K562 (cell line): ENCODE measurements around the gene TM4SF20. TPM values are rescaled to one million over a fixed set of nuclear protein-coding genes. Genes with fewer than 3 reads are reported as not detected.

Experiments used
- BRF1 ChIP-seq: IDR thresholded peaks from 3 replicates; pipeline ENCODE4 v1.6.1; 2011; ENCODE audit warnings: borderline replicate concordance, mild to moderate bottlenecking; ENCODE audit not compliant: insufficient read length; ENCODE audit errors: extremely low read depth
- CCNT2 ChIP-seq: IDR thresholded peaks from 2 replicates; pipeline ENCODE4 v1.6.1; 2011; ENCODE audit warnings: borderline replicate concordance, low read depth, mild to moderate bottlenecking, moderate library complexity, mixed read lengths, low read length; ENCODE audit not compliant: insufficient read length; ENCODE audit errors: extremely low read depth
- ESRRA ChIP-seq: fragments of 450-650 bp; IDR thresholded peaks from 2 replicates; pipeline ENCODE4 v1.6.1; 2014; ENCODE audit warnings: low read depth, mild to moderate bottlenecking, moderate library complexity, borderline replicate concordance
- GABPB1 ChIP-seq: sonication (generic); formaldehyde crosslinking; IDR thresholded peaks from 2 replicates; pipeline ENCODE4 v1.8.0; 2022; ENCODE audit warnings: mild to moderate bottlenecking, missing genetic modification reagents
- HEY1 ChIP-seq: fragments of 250-450 bp; sonication (Bioruptor Pico); IDR thresholded peaks from 2 replicates; pipeline ENCODE4 v1.5.0; 2020; ENCODE audit warnings: mild to moderate bottlenecking, moderate library complexity, borderline replicate concordance
- TCF3 ChIP-seq: sonication (generic); formaldehyde crosslinking; IDR thresholded peaks from 2 replicates; pipeline ENCODE4 v1.4.0; 2020; ENCODE audit warnings: mild to moderate bottlenecking, missing genetic modification reagents
- ZKSCAN3 ChIP-seq: fragments of 250-450 bp; sonication (Bioruptor Pico); IDR thresholded peaks from 2 replicates; pipeline ENCODE4 v1.4.0; 2020
- ZNF79 ChIP-seq: fragments of 250-450 bp; sonication (Bioruptor Pico); IDR thresholded peaks from 2 replicates; pipeline ENCODE4 v1.4.0; 2020; ENCODE audit warnings: low read depth, mild to moderate bottlenecking, moderate library complexity
- polyA plus RNA-seq, 8 experiments: library from polyadenylated mRNA; depleted of rRNA in 4 of 8; stranded (reverse) in 5 of 8; unstranded in 3 of 8; fragments of >200 nt; fragmentation: Nextera tagmentation in 2 of 8; fragmentation: Illumina TruSeq in 1 of 8; extraction: Ambion mirVana in 2 of 8; extraction: Trizol in 1 of 8; gene quantifications; 2 replicates each; pipeline versions ENCODE4 v1.2.1 to v1.2.3, GENCODE V29; 2011 to 2014; ENCODE audit warnings: inconsistent platforms in 1 of 8, missing spikeins in 1 of 8
- total RNA-seq, 7 experiments: library from RNA; depleted of rRNA in 6 of 7; stranded (reverse); fragments of >200 nt in 6 of 7; fragmentation: Illumina TruSeq in 2 of 7; extraction: Trizol in 2 of 7; gene quantifications; 2 replicates each; pipeline versions ENCODE4 v1.2.1 to v1.2.3, GENCODE V29; 2011 to 2021; ENCODE audit warnings: low replicate concordance in 1 of 7
- TF ChIP-seq, protein P1 (sequence below): sonication (generic); formaldehyde crosslinking; IDR thresholded peaks from 2 replicates; pipeline ENCODE4 v1.8.0; 2022; ENCODE audit warnings: mild to moderate bottlenecking, missing genetic modification reagents
- TF ChIP-seq, protein P2 (sequence below), 2 experiments: fragments of 450-650 bp; IDR thresholded peaks; 2 replicates each; pipeline ENCODE4 v1.6.1; 2016
- TF ChIP-seq, protein P3 (sequence below): fragments of 450-650 bp; IDR thresholded peaks from 2 replicates; pipeline ENCODE4 v1.6.1; 2016; ENCODE audit warnings: mild to moderate bottlenecking
- TF ChIP-seq, protein P4 (sequence below): fragments of 250-450 bp; sonication (Bioruptor Pico); IDR thresholded peaks from 2 replicates; pipeline ENCODE4 v1.8.0; 2021; ENCODE audit warnings: mild to moderate bottlenecking, moderate library complexity
- TF ChIP-seq, protein P5 (sequence below): fragments of 450-650 bp; IDR thresholded peaks from 2 replicates; pipeline ENCODE4 v1.6.1; 2017; ENCODE audit warnings: antibody characterized with exemption, mild to moderate bottlenecking
- TF ChIP-seq, protein P6 (sequence below): fragments of 250-450 bp; sonication (Bioruptor Pico); IDR thresholded peaks from 2 replicates; pipeline ENCODE4 v1.5.0; 2020; ENCODE audit warnings: mild to moderate bottlenecking

Gene TM4SF20
- total and polyA plus RNA-seq, 9 of the 15 experiments (the other 6 are each of a cell fraction or from before 2014, with no cell fraction given), result not detected

DNA sequence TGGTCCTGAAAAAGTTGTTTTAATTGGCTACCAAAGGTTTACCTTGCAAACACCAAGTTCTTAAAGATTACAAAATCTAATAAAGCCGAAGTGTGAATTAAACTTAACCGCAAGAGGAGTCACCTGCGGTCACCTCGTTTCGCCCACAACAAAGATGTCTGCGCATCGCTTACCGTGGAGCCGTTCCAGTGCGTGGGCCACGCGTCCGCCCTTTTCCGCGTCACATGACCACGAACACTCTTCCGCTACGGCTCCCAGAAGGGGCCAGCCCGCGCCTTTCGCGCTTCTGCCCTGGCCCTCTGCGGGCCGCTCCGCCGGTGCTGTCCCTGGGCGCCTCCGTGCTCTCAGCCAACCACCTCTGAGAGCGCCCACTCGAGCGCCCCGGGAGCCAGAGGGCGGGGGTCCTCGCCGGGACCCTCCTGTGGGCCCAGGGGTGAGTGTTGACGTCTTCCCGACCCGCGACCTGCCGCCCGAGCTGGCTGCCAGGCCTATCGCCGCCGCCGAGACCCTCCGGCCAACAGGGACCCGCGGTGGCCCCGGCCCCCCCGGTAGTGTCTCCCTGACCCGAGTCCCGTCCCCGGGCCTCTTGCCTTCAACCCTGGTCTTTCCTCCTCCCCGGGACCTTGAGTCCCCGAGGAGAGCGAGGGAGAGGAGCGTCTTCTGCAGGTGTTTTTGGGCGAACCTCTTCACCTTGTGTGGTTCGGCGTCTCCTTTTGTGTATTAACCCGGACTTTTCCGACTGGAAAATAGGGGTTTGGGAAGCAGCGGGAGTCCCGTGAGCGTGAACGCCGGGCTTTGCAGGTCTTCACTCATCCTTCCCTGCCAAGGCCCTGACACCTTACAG, 53.9 kb downstream of the TM4SF20 start, which contains the start of gene MFF (continued):
- TF ChIP-seq, protein P1, sequence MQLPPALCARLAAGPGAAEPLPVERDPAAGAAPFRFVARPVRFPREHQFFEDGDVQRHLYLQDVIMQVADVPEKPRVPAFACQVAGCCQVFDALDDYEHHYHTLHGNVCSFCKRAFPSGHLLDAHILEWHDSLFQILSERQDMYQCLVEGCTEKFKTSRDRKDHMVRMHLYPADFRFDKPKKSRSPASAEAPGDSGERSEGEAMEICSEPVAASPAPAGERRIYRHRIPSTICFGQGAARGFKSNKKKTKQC, result peak; percentile 97
- TF ChIP-seq GABPB1 (peak; percentile 81), ZNF79 (CRISPR knock-in tag) (no peak), HEY1 (no peak), ZKSCAN3 (CRISPR knock-in tag) (no peak), CCNT2 (no peak), BRF1 (no peak), TCF3 (no peak), ESRRA (peak; percentile 94; the same call in 1 of the 2 replicates)
- TF ChIP-seq, protein P2, sequence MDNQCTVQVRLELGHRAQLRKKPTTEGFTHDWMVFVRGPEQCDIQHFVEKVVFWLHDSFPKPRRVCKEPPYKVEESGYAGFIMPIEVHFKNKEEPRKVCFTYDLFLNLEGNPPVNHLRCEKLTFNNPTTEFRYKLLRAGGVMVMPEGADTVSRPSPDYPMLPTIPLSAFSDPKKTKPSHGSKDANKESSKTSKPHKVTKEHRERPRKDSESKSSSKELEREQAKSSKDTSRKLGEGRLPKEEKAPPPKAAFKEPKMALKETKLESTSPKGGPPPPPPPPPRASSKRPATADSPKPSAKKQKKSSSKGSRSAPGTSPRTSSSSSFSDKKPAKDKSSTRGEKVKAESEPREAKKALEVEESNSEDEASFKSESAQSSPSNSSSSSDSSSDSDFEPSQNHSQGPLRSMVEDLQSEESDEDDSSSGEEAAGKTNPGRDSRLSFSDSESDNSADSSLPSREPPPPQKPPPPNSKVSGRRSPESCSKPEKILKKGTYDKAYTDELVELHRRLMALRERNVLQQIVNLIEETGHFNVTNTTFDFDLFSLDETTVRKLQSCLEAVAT (IDR thresholded peaks at IDR 0.05), result peak in 1 of 2 experiments; percentile 83; a peak in 2 of 4 replicates
- TF ChIP-seq, protein P3, sequence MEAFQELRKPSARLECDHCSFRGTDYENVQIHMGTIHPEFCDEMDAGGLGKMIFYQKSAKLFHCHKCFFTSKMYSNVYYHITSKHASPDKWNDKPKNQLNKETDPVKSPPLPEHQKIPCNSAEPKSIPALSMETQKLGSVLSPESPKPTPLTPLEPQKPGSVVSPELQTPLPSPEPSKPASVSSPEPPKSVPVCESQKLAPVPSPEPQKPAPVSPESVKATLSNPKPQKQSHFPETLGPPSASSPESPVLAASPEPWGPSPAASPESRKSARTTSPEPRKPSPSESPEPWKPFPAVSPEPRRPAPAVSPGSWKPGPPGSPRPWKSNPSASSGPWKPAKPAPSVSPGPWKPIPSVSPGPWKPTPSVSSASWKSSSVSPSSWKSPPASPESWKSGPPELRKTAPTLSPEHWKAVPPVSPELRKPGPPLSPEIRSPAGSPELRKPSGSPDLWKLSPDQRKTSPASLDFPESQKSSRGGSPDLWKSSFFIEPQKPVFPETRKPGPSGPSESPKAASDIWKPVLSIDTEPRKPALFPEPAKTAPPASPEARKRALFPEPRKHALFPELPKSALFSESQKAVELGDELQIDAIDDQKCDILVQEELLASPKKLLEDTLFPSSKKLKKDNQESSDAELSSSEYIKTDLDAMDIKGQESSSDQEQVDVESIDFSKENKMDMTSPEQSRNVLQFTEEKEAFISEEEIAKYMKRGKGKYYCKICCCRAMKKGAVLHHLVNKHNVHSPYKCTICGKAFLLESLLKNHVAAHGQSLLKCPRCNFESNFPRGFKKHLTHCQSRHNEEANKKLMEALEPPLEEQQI, result peak; percentile 58; the same call in 1 of the 2 replicates
- TF ChIP-seq, protein P4, sequence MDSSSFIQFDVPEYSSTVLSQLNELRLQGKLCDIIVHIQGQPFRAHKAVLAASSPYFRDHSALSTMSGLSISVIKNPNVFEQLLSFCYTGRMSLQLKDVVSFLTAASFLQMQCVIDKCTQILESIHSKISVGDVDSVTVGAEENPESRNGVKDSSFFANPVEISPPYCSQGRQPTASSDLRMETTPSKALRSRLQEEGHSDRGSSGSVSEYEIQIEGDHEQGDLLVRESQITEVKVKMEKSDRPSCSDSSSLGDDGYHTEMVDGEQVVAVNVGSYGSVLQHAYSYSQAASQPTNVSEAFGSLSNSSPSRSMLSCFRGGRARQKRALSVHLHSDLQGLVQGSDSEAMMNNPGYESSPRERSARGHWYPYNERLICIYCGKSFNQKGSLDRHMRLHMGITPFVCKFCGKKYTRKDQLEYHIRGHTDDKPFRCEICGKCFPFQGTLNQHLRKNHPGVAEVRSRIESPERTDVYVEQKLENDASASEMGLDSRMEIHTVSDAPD (CRISPR knock-in tag), result no peak
- TF ChIP-seq, protein P5, sequence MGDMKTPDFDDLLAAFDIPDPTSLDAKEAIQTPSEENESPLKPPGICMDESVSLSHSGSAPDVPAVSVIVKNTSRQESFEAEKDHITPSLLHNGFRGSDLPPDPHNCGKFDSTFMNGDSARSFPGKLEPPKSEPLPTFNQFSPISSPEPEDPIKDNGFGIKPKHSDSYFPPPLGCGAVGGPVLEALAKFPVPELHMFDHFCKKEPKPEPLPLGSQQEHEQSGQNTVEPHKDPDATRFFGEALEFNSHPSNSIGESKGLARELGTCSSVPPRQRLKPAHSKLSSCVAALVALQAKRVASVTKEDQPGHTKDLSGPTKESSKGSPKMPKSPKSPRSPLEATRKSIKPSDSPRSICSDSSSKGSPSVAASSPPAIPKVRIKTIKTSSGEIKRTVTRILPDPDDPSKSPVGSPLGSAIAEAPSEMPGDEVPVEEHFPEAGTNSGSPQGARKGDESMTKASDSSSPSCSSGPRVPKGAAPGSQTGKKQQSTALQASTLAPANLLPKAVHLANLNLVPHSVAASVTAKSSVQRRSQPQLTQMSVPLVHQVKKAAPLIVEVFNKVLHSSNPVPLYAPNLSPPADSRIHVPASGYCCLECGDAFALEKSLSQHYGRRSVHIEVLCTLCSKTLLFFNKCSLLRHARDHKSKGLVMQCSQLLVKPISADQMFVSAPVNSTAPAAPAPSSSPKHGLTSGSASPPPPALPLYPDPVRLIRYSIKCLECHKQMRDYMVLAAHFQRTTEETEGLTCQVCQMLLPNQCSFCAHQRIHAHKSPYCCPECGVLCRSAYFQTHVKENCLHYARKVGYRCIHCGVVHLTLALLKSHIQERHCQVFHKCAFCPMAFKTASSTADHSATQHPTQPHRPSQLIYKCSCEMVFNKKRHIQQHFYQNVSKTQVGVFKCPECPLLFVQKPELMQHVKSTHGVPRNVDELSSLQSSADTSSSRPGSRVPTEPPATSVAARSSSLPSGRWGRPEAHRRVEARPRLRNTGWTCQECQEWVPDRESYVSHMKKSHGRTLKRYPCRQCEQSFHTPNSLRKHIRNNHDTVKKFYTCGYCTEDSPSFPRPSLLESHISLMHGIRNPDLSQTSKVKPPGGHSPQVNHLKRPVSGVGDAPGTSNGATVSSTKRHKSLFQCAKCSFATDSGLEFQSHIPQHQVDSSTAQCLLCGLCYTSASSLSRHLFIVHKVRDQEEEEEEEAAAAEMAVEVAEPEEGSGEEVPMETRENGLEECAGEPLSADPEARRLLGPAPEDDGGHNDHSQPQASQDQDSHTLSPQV, result peak; percentile 51; the same call in 1 of the 2 replicates
- TF ChIP-seq, protein P6, sequence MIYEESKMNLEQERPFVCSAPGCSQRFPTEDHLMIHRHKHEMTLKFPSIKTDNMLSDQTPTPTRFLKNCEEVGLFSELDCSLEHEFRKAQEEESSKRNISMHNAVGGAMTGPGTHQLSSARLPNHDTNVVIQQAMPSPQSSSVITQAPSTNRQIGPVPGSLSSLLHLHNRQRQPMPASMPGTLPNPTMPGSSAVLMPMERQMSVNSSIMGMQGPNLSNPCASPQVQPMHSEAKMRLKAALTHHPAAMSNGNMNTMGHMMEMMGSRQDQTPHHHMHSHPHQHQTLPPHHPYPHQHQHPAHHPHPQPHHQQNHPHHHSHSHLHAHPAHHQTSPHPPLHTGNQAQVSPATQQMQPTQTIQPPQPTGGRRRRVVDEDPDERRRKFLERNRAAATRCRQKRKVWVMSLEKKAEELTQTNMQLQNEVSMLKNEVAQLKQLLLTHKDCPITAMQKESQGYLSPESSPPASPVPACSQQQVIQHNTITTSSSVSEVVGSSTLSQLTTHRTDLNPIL (CRISPR knock-in tag), result no peak
